HepG2 (cell line): ENCODE data around the gene RAB35. TPM values are rescaled to one million over a fixed set of nuclear protein-coding genes. Genes with fewer than 3 reads are reported as not detected.

Experiments used
- CREM ChIP-seq, 2 experiments: sonication (generic) in 1 of 2; formaldehyde crosslinking in 1 of 2; IDR thresholded peaks; 2 replicates each; pipeline versions ENCODE4 v1.4.0 to v1.6.1; 2016 to 2020; ENCODE audit warnings: antibody characterized with exemption in 1 of 2, mild to moderate bottlenecking in 1 of 2, missing genetic modification reagents in 1 of 2
- ETV5 ChIP-seq: IDR thresholded peaks from 2 replicates; pipeline ENCODE4 v1.6.1; 2018; ENCODE audit warnings: missing biosample characterization, missing genetic modification reagents, inconsistent platforms, borderline replicate concordance
- GATAD1 ChIP-seq: IDR thresholded peaks from 2 replicates; pipeline ENCODE4 v1.6.1; 2016; ENCODE audit warnings: missing genetic modification reagents, missing compliant biosample characterization
- NCOA2 ChIP-seq: sonication (generic); formaldehyde crosslinking; IDR thresholded peaks from 2 replicates; pipeline ENCODE4 v1.8.0; 2022; ENCODE audit warnings: inconsistent platforms
- RARA ChIP-seq: IDR thresholded peaks from 2 replicates; pipeline ENCODE4 v1.6.1; 2016; ENCODE audit warnings: missing genetic modification reagents, missing compliant biosample characterization
- ZNF251 ChIP-seq: sonication (generic); formaldehyde crosslinking; IDR thresholded peaks from 2 replicates; pipeline ENCODE4 v1.9.0; 2021; ENCODE audit warnings: mild to moderate bottlenecking, missing genetic modification reagents
- polyA plus RNA-seq, 8 experiments: library from polyadenylated mRNA; depleted of rRNA in 3 of 8; stranded (reverse) in 7 of 8; unstranded in 1 of 8; fragments of >200 nt; fragmentation: Illumina TruSeq in 4 of 8; extraction: Trizol in 4 of 8; gene quantifications; 2 replicates each; pipeline versions ENCODE4 v1.2.1 to v1.2.3, GENCODE V29; 2011 to 2016; ENCODE audit warnings: low read depth in 4 of 8, missing spikeins in 1 of 8, mixed read lengths in 1 of 8; ENCODE audit not compliant: insufficient read depth in 1 of 8
- total RNA-seq, 5 experiments: library from RNA; depleted of rRNA; stranded (reverse); fragments of >200 nt; fragmentation: Illumina TruSeq; extraction: Trizol; gene quantifications; 2 replicates each; pipeline ENCODE4 v1.2.3, GENCODE V29; 2016; ENCODE audit warnings: low read depth in 1 of 5
- TF ChIP-seq, protein P1 (sequence below): IDR thresholded peaks from 2 replicates; pipeline ENCODE4 v1.6.1; 2018; ENCODE audit warnings: missing genetic modification reagents
- TF ChIP-seq, protein P2 (sequence below): sonication (generic); formaldehyde crosslinking; IDR thresholded peaks from 2 replicates; pipeline ENCODE4 v1.8.0; 2022; ENCODE audit warnings: missing genetic modification reagents, mild to moderate bottlenecking, borderline replicate concordance
- TF ChIP-seq, protein P3 (sequence below): fragments of 450-650 bp; IDR thresholded peaks from 2 replicates; pipeline ENCODE4 v1.6.1; 2017
- TF ChIP-seq, protein P4 (sequence below): sonication (generic); formaldehyde crosslinking; IDR thresholded peaks from 2 replicates; pipeline ENCODE4 v1.4.0; 2020; ENCODE audit warnings: missing genetic modification reagents, low read depth, mild to moderate bottlenecking, borderline replicate concordance
- TF ChIP-seq, protein P5 (sequence below): sonication (generic); formaldehyde crosslinking; IDR thresholded peaks from 2 replicates; pipeline ENCODE4 v1.5.1; 2020; ENCODE audit warnings: missing genetic modification reagents, mild to moderate bottlenecking, borderline replicate concordance
- TF ChIP-seq, protein P6 (sequence below): sonication (generic); formaldehyde crosslinking; IDR thresholded peaks from 2 replicates; pipeline ENCODE4 v1.4.0; 2020; ENCODE audit warnings: missing genetic modification reagents
- TF ChIP-seq, protein P7 (sequence below): sonication (generic); formaldehyde crosslinking; IDR thresholded peaks from 2 replicates; pipeline ENCODE4 v1.4.0; 2020; ENCODE audit warnings: low read depth, missing genetic modification reagents
- TF ChIP-seq, protein P8 (sequence below): sonication (generic); formaldehyde crosslinking; IDR thresholded peaks from 2 replicates; pipeline ENCODE4 v1.8.1; 2022; ENCODE audit warnings: mild to moderate bottlenecking, missing genetic modification reagents

Gene RAB35
- total and polyA plus RNA-seq, 2 of the 13 experiments (the other 11 are each of a cell fraction or from before 2014, with no cell fraction given) = 25.2 to 29.1 TPM

DNA sequence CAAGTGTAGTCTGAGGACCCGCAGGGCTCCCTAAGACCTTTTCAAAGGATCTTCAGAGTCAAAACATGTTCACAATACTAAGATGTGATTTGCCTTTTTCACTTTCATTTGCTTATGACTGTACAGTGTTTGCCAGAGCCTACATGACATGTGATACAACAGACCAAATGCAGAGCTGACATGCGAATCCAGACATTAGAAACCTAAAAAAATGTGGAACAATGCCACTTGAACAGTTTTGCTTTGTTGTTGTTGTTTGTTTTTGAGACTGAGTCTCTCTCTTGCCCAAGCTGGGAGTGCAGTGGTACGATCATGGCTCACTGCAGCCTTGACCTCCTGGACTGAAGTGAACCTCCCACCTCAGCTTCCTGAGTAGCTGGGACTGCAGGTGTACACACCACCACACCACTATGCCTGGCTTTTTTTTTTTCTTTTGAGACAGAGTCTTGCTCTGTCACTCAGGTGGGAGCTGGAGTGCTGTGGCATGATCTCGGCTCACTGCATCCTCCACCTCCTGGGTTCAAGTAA is 5.3 kb upstream of the RAB35 start (continued):
- TF ChIP-seq, protein P1, sequence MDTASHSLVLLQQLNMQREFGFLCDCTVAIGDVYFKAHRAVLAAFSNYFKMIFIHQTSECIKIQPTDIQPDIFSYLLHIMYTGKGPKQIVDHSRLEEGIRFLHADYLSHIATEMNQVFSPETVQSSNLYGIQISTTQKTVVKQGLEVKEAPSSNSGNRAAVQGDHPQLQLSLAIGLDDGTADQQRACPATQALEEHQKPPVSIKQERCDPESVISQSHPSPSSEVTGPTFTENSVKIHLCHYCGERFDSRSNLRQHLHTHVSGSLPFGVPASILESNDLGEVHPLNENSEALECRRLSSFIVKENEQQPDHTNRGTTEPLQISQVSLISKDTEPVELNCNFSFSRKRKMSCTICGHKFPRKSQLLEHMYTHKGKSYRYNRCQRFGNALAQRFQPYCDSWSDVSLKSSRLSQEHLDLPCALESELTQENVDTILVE = no peak
- TF ChIP-seq, protein P2, sequence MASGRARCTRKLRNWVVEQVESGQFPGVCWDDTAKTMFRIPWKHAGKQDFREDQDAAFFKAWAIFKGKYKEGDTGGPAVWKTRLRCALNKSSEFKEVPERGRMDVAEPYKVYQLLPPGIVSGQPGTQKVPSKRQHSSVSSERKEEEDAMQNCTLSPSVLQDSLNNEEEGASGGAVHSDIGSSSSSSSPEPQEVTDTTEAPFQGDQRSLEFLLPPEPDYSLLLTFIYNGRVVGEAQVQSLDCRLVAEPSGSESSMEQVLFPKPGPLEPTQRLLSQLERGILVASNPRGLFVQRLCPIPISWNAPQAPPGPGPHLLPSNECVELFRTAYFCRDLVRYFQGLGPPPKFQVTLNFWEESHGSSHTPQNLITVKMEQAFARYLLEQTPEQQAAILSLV = peak; percentile 23; the same call in 1 of the 2 replicates
- TF ChIP-seq NCOA2 (peak; percentile 49), RARA (peak; percentile 91), GATAD1 (peak; percentile 26; the same call in 1 of the 2 replicates), CREM (IDR thresholded peaks at IDR 0.05) (peak; percentile 33; the same call in 1 of the 2 replicates), CREM (CRISPR knock-in tag; IDR thresholded peaks at IDR 0.05) (no peak), ZNF251 (CRISPR knock-in tag) (no peak), ETV5 (CRISPR knock-in tag) (peak; percentile 76; the same call in 1 of the 2 replicates)
- TF ChIP-seq, protein P3, sequence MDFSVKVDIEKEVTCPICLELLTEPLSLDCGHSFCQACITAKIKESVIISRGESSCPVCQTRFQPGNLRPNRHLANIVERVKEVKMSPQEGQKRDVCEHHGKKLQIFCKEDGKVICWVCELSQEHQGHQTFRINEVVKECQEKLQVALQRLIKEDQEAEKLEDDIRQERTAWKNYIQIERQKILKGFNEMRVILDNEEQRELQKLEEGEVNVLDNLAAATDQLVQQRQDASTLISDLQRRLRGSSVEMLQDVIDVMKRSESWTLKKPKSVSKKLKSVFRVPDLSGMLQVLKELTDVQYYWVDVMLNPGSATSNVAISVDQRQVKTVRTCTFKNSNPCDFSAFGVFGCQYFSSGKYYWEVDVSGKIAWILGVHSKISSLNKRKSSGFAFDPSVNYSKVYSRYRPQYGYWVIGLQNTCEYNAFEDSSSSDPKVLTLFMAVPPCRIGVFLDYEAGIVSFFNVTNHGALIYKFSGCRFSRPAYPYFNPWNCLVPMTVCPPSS = no peak
- TF ChIP-seq, protein P4, sequence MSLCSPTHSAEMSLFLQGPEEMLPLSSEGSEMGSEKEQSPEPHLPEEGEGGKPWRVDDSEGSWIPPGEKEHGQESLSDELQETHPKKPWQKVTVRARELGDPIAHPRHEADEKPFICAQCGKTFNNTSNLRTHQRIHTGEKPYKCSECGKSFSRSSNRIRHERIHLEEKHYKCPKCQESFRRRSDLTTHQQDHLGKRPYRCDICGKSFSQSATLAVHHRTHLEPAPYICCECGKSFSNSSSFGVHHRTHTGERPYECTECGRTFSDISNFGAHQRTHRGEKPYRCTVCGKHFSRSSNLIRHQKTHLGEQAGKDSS (CRISPR knock-in tag) = peak; percentile 83; the same call in 1 of the 2 replicates
- TF ChIP-seq, protein P5, sequence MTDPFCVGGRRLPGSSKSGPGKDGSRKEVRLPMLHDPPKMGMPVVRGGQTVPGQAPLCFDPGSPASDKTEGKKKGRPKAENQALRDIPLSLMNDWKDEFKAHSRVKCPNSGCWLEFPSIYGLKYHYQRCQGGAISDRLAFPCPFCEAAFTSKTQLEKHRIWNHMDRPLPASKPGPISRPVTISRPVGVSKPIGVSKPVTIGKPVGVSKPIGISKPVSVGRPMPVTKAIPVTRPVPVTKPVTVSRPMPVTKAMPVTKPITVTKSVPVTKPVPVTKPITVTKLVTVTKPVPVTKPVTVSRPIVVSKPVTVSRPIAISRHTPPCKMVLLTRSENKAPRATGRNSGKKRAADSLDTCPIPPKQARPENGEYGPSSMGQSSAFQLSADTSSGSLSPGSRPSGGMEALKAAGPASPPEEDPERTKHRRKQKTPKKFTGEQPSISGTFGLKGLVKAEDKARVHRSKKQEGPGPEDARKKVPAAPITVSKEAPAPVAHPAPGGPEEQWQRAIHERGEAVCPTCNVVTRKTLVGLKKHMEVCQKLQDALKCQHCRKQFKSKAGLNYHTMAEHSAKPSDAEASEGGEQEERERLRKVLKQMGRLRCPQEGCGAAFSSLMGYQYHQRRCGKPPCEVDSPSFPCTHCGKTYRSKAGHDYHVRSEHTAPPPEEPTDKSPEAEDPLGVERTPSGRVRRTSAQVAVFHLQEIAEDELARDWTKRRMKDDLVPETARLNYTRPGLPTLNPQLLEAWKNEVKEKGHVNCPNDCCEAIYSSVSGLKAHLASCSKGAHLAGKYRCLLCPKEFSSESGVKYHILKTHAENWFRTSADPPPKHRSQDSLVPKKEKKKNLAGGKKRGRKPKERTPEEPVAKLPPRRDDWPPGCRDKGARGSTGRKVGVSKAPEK = no peak
- TF ChIP-seq, protein P6, sequence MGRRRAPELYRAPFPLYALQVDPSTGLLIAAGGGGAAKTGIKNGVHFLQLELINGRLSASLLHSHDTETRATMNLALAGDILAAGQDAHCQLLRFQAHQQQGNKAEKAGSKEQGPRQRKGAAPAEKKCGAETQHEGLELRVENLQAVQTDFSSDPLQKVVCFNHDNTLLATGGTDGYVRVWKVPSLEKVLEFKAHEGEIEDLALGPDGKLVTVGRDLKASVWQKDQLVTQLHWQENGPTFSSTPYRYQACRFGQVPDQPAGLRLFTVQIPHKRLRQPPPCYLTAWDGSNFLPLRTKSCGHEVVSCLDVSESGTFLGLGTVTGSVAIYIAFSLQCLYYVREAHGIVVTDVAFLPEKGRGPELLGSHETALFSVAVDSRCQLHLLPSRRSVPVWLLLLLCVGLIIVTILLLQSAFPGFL (CRISPR knock-in tag) = no peak
- TF ChIP-seq, protein P7, sequence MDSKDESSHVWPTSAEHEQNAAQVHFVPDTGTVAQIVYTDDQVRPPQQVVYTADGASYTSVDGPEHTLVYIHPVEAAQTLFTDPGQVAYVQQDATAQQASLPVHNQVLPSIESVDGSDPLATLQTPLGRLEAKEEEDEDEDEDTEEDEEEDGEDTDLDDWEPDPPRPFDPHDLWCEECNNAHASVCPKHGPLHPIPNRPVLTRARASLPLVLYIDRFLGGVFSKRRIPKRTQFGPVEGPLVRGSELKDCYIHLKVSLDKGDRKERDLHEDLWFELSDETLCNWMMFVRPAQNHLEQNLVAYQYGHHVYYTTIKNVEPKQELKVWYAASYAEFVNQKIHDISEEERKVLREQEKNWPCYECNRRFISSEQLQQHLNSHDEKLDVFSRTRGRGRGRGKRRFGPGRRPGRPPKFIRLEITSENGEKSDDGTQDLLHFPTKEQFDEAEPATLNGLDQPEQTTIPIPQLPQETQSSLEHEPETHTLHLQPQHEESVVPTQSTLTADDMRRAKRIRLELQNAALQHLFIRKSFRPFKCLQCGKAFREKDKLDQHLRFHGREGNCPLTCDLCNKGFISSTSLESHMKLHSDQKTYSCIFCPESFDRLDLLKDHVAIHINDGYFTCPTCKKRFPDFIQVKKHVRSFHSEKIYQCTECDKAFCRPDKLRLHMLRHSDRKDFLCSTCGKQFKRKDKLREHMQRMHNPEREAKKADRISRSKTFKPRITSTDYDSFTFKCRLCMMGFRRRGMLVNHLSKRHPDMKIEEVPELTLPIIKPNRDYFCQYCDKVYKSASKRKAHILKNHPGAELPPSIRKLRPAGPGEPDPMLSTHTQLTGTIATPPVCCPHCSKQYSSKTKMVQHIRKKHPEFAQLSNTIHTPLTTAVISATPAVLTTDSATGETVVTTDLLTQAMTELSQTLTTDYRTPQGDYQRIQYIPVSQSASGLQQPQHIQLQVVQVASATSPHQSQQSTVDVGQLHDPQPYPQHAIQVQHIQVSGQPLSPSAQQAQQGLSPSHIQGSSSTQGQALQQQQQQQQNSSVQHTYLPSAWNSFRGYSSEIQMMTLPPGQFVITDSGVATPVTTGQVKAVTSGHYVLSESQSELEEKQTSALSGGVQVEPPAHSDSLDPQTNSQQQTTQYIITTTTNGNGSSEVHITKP (CRISPR knock-in tag) = 0 out of 2 replicates have a peak, but pooled peaks have one; percentile 39
- TF ChIP-seq, protein P8, sequence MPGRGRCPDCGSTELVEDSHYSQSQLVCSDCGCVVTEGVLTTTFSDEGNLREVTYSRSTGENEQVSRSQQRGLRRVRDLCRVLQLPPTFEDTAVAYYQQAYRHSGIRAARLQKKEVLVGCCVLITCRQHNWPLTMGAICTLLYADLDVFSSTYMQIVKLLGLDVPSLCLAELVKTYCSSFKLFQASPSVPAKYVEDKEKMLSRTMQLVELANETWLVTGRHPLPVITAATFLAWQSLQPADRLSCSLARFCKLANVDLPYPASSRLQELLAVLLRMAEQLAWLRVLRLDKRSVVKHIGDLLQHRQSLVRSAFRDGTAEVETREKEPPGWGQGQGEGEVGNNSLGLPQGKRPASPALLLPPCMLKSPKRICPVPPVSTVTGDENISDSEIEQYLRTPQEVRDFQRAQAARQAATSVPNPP (CRISPR knock-in tag) = no peak
